OCI-LY1 (cell line): ENCODE results near the gene SNTG2.

Experiments
- H2AFZ ChIP-seq: fragments of 200-600 bp; sonication (generic), shearing (Covaris generic); 2 replicates; pipeline ENCODE4 v1.6.0; 2014; ENCODE audit warnings: antibody characterized with exemption, mild to moderate bottlenecking, low read length
- H3F3A ChIP-seq: fragments of 200-600 bp; sonication (generic), shearing (Covaris generic); 2 replicates; pipeline ENCODE4 v1.6.0; 2014; ENCODE audit warnings: mild to moderate bottlenecking, antibody characterized with exemption, low read length, moderate library complexity; ENCODE audit not compliant: insufficient read depth
- H3K27ac ChIP-seq: fragments of 200-600 bp; sonication (generic); 2 replicates; pipeline ENCODE4 v1.5.1; 2014; ENCODE audit warnings: low read length, mixed run types, mild to moderate bottlenecking, low read depth; ENCODE audit not compliant: poor library complexity, severe bottlenecking
- H3K27me3 ChIP-seq: fragments of 200-600 bp; sonication (generic); 2 replicates; pipeline ENCODE4 v1.6.0; 2014; ENCODE audit warnings: antibody characterized with exemption, mild to moderate bottlenecking, low read length, moderate library complexity; ENCODE audit not compliant: insufficient read depth
- H3K36me3 ChIP-seq: fragments of 200-600 bp; sonication (generic); 2 replicates; pipeline ENCODE4 v1.6.1; 2014; ENCODE audit warnings: mild to moderate bottlenecking, antibody characterized with exemption, low read length, moderate library complexity, mixed read lengths; ENCODE audit not compliant: insufficient read depth
- H3K4me1 ChIP-seq: fragments of 200-600 bp; sonication (generic); 2 replicates; pipeline ENCODE4 v1.5.1; 2014; ENCODE audit warnings: mild to moderate bottlenecking, low read length, moderate library complexity; ENCODE audit not compliant: insufficient read depth, severe bottlenecking
- H3K4me2 ChIP-seq: fragments of 200-600 bp; sonication (generic), shearing (Covaris generic); 2 replicates; pipeline ENCODE4 v1.6.1; 2014; ENCODE audit warnings: low read length
- H3K4me3 ChIP-seq: fragments of 200-600 bp; sonication (generic); 2 replicates; pipeline ENCODE4 v1.5.1; 2014; ENCODE audit warnings: low read length, low read depth, mild to moderate bottlenecking, mixed read lengths; ENCODE audit not compliant: poor library complexity, severe bottlenecking
- H3K79me2 ChIP-seq: fragments of 200-600 bp; shearing (Covaris generic); 2 replicates; pipeline ENCODE4 v1.6.1; 2016; ENCODE audit warnings: mixed run types, low read length, mixed read lengths; ENCODE audit not compliant: insufficient read depth
- H3K9ac ChIP-seq: fragments of 200-600 bp; sonication (generic), shearing (Covaris generic); 2 replicates; pipeline ENCODE4 v1.6.1; 2014; ENCODE audit warnings: mild to moderate bottlenecking, low read length, mixed read lengths
- H3K9me2 ChIP-seq: fragments of 200-600 bp; sonication (generic), shearing (Covaris generic); 2 replicates; pipeline ENCODE4 v1.6.1; 2014; ENCODE audit warnings: low read depth, mild to moderate bottlenecking, low read length, mixed read lengths
- H3K9me3 ChIP-seq: fragments of 200-600 bp; shearing (Covaris generic); 2 replicates; pipeline ENCODE4 v1.6.1; 2014; ENCODE audit warnings: low read length, mixed read lengths
- H4K20me1 ChIP-seq: fragments of 200-600 bp; sonication (generic), shearing (Covaris generic); 2 replicates; pipeline ENCODE4 v1.6.0; 2016; ENCODE audit warnings: mild to moderate bottlenecking, low read length; ENCODE audit not compliant: insufficient read depth
- CTCF ChIP-seq: fragments of 200-600 bp; sonication (generic), shearing (Covaris generic); IDR thresholded peaks from 2 replicates; pipeline ENCODE4 v1.5.1; 2017; ENCODE audit warnings: mild to moderate bottlenecking, antibody characterized with exemption, low read length, moderate library complexity, mixed read lengths
- EZH2 ChIP-seq: fragments of 200-600 bp; sonication (generic), shearing (Covaris generic); IDR thresholded peaks from 2 replicates; pipeline ENCODE4 v1.8.0; 2017; ENCODE audit warnings: borderline replicate concordance, mixed run types, mild to moderate bottlenecking, antibody characterized with exemption, low read length, moderate library complexity, mixed read lengths

The SNTG2 gene

GRCh38 chr2:1052771-1053191 is 102.1 kb downstream of the SNTG2 start:
- Histone ChIP-seq H3K27ac (no peak overlapping the region), H3K4me2 (no peak overlapping the region), H3K9me2 (no peaks in the 10 kb centered on the region), H2AFZ (no peak overlapping the region), H3K27me3 (no peaks in the 10 kb centered on the region), H3K79me2 (no peaks in the 10 kb centered on the region), H4K20me1 (no peaks in the 10 kb centered on the region), H3K4me1 (no peaks in the 10 kb centered on the region), H3K36me3 (no peaks in the 10 kb centered on the region), H3F3A (no peaks in the 10 kb centered on the region), H3K4me3 (no peak overlapping the region), H3K9me3 (no peaks in the 10 kb centered on the region), H3K9ac (no peak overlapping the region)
- TF ChIP-seq EZH2 (no peak), CTCF (no peak)

GRCh38 chr2:1053786-1054185 is 103.1 kb downstream of the SNTG2 start:
- no peaks in the 10 kb centered on the region for H3K9me2 ChIP-seq
- no peaks in the 10 kb centered on the region for H3F3A ChIP-seq
- H3K9ac ChIP-seq: no peak overlapping the region
- no peaks in the 10 kb centered on the region for H3K36me3 ChIP-seq
- H3K4me2 ChIP-seq: no peak overlapping the region
- TF ChIP-seq CTCF: no peak
- no peak for TF ChIP-seq EZH2
- H3K27me3 ChIP-seq: no peaks in the 10 kb centered on the region
- H4K20me1 ChIP-seq: no peaks in the 10 kb centered on the region
- H3K9me3 ChIP-seq: no peaks in the 10 kb centered on the region
- H3K4me1 ChIP-seq: no peaks in the 10 kb centered on the region
- no peak overlapping the region for H3K4me3 ChIP-seq
- no peaks in the 10 kb centered on the region for H3K79me2 ChIP-seq
- H2AFZ ChIP-seq: no peak overlapping the region
- no peak overlapping the region for H3K27ac ChIP-seq

DNA sequence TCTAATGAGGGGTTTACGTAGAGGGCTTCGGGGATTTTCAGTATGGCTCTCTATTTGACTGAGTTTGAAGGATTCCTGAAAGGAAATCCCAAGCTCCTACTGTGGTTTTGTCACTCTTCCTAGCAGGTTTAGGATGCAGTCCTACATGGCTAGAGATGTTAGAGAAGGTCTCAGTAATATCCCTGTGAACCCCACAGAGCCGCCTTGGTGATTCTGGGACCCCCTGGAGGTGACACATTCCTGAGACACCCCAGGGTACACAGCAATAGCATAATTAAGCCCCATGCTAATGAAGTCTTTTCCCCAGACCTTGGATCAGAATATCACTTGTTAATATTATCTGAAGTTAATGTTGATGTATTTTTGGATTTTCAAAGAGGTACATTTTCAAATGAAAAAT is 103.8 kb downstream of the SNTG2 start:
- Histone ChIP-seq H3K27ac (no peak overlapping the region), H3K79me2 (no peaks in the 10 kb centered on the region), H3K9ac (no peak overlapping the region), H3K4me1 (no peaks in the 10 kb centered on the region), H3K27me3 (no peaks in the 10 kb centered on the region), H3F3A (no peaks in the 10 kb centered on the region), H3K36me3 (no peaks in the 10 kb centered on the region), H3K4me2 (no peak overlapping the region), H3K4me3 (no peak overlapping the region), H2AFZ (no peak overlapping the region), H4K20me1 (no peaks in the 10 kb centered on the region), H3K9me2 (no peaks in the 10 kb centered on the region), H3K9me3 (no peaks in the 10 kb centered on the region)
- TF ChIP-seq CTCF (no peak), EZH2 (no peak)
